Measurements from ENCODE around the gene FEZ2. TPM values are rescaled to one million over a fixed set of nuclear protein-coding genes. Genes with fewer than 3 reads are reported as not detected.

The FEZ2 gene
- total and polyA plus RNA-seq, 2 of the 13 experiments (the other 11 are each of a cell fraction or from before 2014, with no cell fraction given): 42.5 to 59.1 TPM

- TF ChIP-seq FOSL1 (CRISPR knock-in tag; IDR thresholded peaks at IDR 0.05; ENCODE audit: borderline replicate concordance) (no peak), HHEX (CRISPR knock-in tag; IDR thresholded peaks at IDR 0.05) (no peak), FOXK2 (IDR thresholded peaks at IDR 0.05) (no peak)
Measured at GRCh38 chr2:36539631-36540030, 58.3 kb downstream of the FEZ2 start (continued).

- Histone ChIP-seq H3K36me3 (replicated peaks in 1 of 2; ENCODE audit: control insufficient read depth in 1 of 2, insufficient read depth in 2 of 2, low read length in 2 of 2) (peaks cover 26 to 58% of the 10 kb centered on the region in 2 experiments), H4K20me1 (ENCODE audit: insufficient read depth, low read length) (no peaks in the 10 kb centered on the region), H3K27ac (ENCODE audit: extremely low read length, insufficient read depth, low read length) (no peak overlapping the region), H2AFZ (ENCODE audit: low read length) (no peak overlapping the region), H3K9me3 (ENCODE audit: low read length) (no peaks in the 10 kb centered on the region), H3K9ac (ENCODE audit: insufficient read depth, low read depth, low read length) (no peak overlapping the region), H3K4me3 (replicated peaks in 1 of 3; ENCODE audit: insufficient read depth in 1 of 3, low read depth in 2 of 3, low read length in 3 of 3) (no peak overlapping the region), H3K27me3 (ENCODE audit: control insufficient read depth in 1 of 2, insufficient read depth in 2 of 2, low read length in 2 of 2) (no peaks in the 10 kb centered on the region), H3K4me2 (ENCODE audit: low read depth, low read length) (no peak overlapping the region), H3K4me1 (ENCODE audit: insufficient read depth, low read length) (no peaks in the 10 kb centered on the region), H3K79me2 (ENCODE audit: insufficient read depth, low read length) (no peaks in the 10 kb centered on the region)
- FAIRE-seq: no peak
- ChIA-PET POLR2A (no interaction called here), CTCF (ENCODE audit: low intra/inter-chr PET ratio, low total read pairs) (no interaction called here)
- 0 out of 2 replicates have a peak, but pooled peaks have one; percentile 3 for TF ChIP-seq POLR2G (IDR thresholded peaks at IDR 0.05; ENCODE audit: low read depth, low read length)
- no peak for TF ChIP-seq ZNF878 (CRISPR knock-in tag; IDR thresholded peaks at IDR 0.05)
- TF ChIP-seq ZNF225 (CRISPR knock-in tag; IDR thresholded peaks at IDR 0.05): no peak
- TF ChIP-seq MXI1 (IDR thresholded peaks at IDR 0.05; ENCODE audit: borderline replicate concordance, low read depth, low read length): no peak
- no peak for TF ChIP-seq ZNF496 (CRISPR knock-in tag; IDR thresholded peaks at IDR 0.05; ENCODE audit: insufficient replicate concordance)
- intact Hi-C loops (cut with micrococcal nuclease; ENCODE audit: unreplicated experiment): no loop called here
- no TSS peak for BruUV-seq (replicated peaks)
- in situ Hi-C loops (cut with HindIII; ENCODE audit: extremely low pct_ligation_motif_present, low pct_unique_long_range_greater_than_20kb): no loop called here
- WGBS (ENCODE audit: low lambda C conversion rate): 94% methylated on average over 5 of the region's 5 CpGs
- no peak for DNase-seq (ENCODE audit: low spot score)
- no peak for ATAC-seq
Measured at GRCh38 chr2:36538335-36538734, 59.6 kb downstream of the FEZ2 start.

GRCh38 chr2:36536776-36537175 is 61.2 kb downstream of the FEZ2 start:
- Histone ChIP-seq H3K4me2 (ENCODE audit: low read depth, low read length) (no peak overlapping the region), H3K4me1 (ENCODE audit: insufficient read depth, low read length) (no peaks in the 10 kb centered on the region), H3K36me3 (replicated peaks in 1 of 2; ENCODE audit: control insufficient read depth in 1 of 2, insufficient read depth in 2 of 2, low read length in 2 of 2) (peaks cover 28 to 57% of the 10 kb centered on the region in 2 experiments), H4K20me1 (ENCODE audit: insufficient read depth, low read length) (no peaks in the 10 kb centered on the region), H3K9me3 (ENCODE audit: low read length) (no peaks in the 10 kb centered on the region), H3K79me2 (ENCODE audit: insufficient read depth, low read length) (no peaks in the 10 kb centered on the region), H3K9ac (ENCODE audit: insufficient read depth, low read depth, low read length) (no peak overlapping the region), H3K27me3 (ENCODE audit: control insufficient read depth in 1 of 2, insufficient read depth in 2 of 2, low read length in 2 of 2) (no peaks in the 10 kb centered on the region), H3K4me3 (replicated peaks in 1 of 3; ENCODE audit: insufficient read depth in 1 of 3, low read depth in 2 of 3, low read length in 3 of 3) (no peak overlapping the region), H3K27ac (ENCODE audit: extremely low read length, insufficient read depth, low read length) (no peak overlapping the region), H2AFZ (ENCODE audit: low read length) (no peak overlapping the region)
- no TSS peak for BruUV-seq (replicated peaks)
- CTCF ChIA-PET (ENCODE audit: low intra/inter-chr PET ratio, low total read pairs): no interaction called here
- DNase-seq (ENCODE audit: low spot score) (no peak), FAIRE-seq (no peak), ATAC-seq (no peak)
- 95% methylated on average over 3 of the region's 3 CpGs for WGBS (ENCODE audit: low lambda C conversion rate)
- in situ Hi-C loops (cut with HindIII; ENCODE audit: extremely low pct_ligation_motif_present, low pct_unique_long_range_greater_than_20kb): no loop called here
- intact Hi-C loops (cut with micrococcal nuclease; ENCODE audit: unreplicated experiment): no loop called here
- POLR2A ChIA-PET: no interaction called here
- no peak for TF ChIP-seq ZBTB40 (IDR thresholded peaks at IDR 0.05)
- no peak for TF ChIP-seq ZBTB40 (CRISPR knock-in tag; IDR thresholded peaks at IDR 0.05)
